ENCODE measurements around the gene MYO5C. TPM values are rescaled to one million over a fixed set of nuclear protein-coding genes. Genes with fewer than 3 reads are reported as not detected.

Gene MYO5C
- total RNA-seq, 4 donors from 2014 or later = 9.2 to 61.8 (median 21.4) TPM

DNA sequence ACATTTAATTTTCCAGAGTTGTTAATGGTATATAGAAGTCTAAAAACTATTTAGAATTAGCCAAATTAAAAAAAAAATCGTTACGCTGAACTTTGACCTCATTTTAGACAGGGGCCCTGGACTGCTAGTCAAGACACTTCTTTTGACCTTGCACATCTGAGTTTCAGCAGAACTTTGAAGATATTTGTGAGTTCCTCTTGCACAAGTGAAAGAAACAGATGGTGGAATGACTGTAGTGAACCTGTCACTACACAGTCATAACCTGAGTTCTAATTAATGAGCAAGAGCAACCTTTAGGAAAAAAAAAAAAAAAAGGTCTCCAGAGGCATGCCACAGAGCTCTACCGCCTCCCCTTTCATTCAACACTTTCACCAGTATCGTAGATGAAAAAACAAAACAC, 5.3 kb downstream of the MYO5C start:
- TF ChIP-seq, protein P1, sequence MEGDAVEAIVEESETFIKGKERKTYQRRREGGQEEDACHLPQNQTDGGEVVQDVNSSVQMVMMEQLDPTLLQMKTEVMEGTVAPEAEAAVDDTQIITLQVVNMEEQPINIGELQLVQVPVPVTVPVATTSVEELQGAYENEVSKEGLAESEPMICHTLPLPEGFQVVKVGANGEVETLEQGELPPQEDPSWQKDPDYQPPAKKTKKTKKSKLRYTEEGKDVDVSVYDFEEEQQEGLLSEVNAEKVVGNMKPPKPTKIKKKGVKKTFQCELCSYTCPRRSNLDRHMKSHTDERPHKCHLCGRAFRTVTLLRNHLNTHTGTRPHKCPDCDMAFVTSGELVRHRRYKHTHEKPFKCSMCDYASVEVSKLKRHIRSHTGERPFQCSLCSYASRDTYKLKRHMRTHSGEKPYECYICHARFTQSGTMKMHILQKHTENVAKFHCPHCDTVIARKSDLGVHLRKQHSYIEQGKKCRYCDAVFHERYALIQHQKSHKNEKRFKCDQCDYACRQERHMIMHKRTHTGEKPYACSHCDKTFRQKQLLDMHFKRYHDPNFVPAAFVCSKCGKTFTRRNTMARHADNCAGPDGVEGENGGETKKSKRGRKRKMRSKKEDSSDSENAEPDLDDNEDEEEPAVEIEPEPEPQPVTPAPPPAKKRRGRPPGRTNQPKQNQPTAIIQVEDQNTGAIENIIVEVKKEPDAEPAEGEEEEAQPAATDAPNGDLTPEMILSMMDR (IDR thresholded peaks at IDR 0.05; ENCODE audit: low read depth) = no peak

DNA sequence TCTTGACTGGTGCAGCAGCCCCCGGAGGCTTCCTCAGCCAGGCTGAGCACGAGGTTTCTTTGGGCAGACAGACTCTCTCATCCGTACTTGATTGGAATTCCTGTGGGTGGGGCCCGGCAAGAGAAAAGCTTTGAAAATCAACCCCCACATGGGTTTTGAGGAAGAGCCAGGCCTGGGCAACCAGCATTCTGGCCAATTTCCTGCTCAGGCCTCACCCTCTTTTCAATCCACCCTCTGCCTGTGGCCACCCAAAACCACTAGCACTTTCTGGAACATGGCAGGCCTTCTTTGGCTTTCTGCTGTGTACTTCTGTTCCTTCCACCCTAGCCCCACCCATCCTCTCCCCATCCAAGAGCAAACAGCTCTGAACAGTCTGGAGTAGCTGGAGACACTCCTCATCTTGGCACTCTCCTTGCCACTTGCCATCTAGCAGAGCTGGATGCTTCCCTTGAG, 5.9 kb downstream of the MYO5C start:
- TF ChIP-seq, protein P1 (IDR thresholded peaks at IDR 0.05; ENCODE audit: low read depth) = no peak

DNA sequence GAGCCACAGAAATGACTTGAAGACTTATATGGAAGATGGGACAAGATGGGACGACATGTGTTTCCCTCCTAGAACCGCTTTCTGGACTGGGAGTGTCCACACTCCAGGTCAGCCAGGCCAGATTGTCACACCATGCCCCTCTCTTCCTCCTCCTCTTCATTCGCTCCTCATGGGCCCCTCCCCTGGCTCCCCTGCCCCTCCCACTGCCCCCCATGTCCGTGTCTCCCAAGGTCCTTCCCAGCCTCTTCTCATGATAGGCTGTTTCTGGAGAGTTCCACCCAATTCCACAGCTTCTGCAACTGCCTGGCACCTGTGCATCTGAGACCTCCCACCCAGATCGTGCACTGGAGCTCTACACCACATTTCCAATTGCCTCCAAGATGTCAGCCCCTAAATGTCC, 6.6 kb downstream of the MYO5C start:
- TF ChIP-seq, protein P1 (IDR thresholded peaks at IDR 0.05; ENCODE audit: low read depth) = no peak

DNA sequence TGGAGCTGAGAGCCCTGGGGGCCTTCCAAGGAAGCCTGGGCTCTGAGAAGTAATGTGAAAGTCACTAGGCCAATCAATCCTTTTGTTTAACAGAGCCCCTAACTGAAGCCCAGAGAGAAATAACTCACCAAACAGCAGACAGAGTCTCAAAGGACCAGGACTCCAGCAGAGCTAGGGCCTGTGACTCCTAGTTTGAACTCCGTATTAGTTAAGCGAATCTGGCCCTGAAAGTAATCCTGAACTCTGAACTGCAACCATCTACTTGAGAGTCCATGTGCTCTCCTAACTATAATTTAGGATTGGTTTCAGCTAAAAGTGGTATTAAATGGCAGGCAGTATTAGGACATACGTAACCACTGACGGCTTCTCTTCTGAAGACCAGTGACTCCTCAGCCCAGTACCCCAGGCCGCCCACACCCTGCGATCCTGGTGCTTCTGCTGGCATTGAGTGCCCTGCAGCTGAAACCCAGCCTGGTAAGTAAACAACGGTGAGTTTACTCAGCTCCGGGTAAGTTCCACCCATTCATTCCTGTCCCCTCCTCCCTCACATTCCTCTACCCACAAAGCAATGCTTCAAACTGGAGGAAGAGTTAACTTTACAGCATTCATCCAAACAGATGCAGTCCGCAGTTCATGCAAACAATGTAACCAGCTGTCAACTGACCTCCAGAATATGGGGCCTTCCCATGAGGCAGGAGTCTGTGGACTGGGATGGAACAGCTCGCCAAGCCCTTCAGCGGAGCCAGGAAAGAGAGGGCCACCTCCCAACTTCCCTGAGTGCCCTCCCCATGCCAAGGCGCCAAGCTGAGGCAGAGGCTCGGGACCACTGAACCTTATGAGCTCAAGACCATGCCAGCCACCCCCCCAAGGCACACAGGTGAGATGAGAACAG, 7.3 kb downstream of the MYO5C start:
- TF ChIP-seq, protein P1 (IDR thresholded peaks at IDR 0.05; ENCODE audit: low read depth) = no peak

DNA sequence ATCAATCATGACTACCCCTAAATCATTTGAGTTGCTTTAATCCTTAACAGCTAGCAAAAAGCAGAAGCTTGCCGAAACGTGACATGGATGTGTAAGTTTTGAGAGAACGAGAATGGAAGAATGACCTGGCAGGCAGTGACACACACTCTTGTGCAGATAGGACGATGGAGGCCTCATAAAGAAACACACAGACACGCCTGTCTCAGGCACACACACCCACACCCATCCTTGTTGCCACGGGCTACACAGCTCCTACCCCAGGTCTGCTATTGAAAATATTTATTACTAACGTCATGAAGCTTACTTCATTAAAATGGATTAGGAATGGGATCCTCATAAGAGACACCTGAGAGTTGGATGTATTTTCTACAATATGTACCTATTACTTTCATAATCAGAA, 8.5 kb downstream of the MYO5C start:
- TF ChIP-seq, protein P1 (IDR thresholded peaks at IDR 0.05; ENCODE audit: low read depth) = no peak

DNA sequence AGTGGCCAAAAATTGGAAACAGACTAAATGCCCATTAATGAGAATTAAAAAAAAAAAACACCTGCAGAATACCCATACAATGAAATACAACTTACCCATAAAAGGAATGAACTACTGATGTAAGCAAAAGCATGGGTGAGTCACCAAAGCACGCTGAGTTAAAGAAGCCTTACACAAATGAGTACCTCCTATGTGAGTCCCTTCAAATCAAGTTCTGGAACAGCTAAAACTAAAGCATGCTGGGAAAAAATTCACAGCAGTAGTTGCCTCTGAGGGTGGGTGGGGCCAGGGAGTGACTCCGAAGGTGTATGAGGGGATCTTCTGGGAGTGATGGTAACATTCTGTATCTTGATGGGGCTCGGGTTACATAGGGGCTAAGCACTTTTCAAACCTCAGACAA, 11.4 kb downstream of the MYO5C start:
- TF ChIP-seq, protein P1 (IDR thresholded peaks at IDR 0.05; ENCODE audit: low read depth) = no peak

DNA sequence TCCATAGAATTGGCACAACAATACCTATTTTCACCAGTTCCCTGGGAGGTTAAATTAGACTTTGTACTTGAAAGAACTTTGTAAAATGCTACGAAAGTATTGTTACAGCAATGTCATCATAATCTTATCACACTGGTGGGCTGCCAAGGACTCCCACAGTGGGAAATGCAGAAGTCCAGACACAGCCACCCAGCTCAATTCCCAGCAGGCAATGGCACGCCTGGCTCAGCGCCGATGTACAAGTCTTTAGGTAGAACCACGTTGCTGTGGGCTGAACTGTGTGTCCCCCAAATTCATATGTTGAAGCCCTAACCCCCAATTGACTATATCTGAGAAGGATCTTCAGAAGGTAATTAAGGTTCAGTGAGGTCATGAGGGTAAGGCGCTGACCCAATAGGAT, 12.3 kb downstream of the MYO5C start:
- TF ChIP-seq, protein P1 (IDR thresholded peaks at IDR 0.05; ENCODE audit: low read depth) = no peak

Data from subcutaneous adipose tissue (tissue), 4 donors.